Measurements from ENCODE around the gene KBTBD13. TPM values are rescaled to one million over a fixed set of nuclear protein-coding genes. Genes with fewer than 3 reads are reported as not detected.

KBTBD13 gene
- total RNA-seq, 1 experiment from 2014 or later = not detected

DNA sequence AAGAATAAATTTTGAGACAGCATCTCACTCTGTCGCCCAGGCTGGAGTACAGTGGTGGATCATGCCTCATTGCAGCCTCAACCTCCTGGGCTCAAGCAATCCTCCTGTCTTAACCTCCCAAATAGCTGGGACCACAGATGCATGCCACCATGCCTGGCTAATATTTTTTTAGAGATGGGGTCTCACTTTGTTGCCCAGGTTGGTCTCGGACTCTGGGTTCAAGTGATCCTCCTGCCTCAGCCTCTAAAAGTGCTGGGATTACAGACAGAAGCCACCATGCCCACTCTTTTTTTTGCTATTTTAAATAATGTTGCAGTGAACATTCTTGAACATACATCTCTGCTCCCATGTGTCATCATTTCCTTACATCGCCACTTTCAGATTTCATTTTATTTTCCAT lies 38.1 kb upstream of the KBTBD13 start:
- ATAC-seq (no peak), DNase-seq (ENCODE audit: low read depth, low spot score) (no peak)
- Histone ChIP-seq H3K4me3 (ENCODE audit: low read depth in 2 of 2, low read length in 2 of 2) (no peak overlapping the region), H3K9me3 (ENCODE audit: control insufficient read depth, insufficient read depth, low read depth, low read length) (no peaks in the 10 kb centered on the region), H3K27me3 (ENCODE audit: control insufficient read depth, insufficient read depth, low read length) (no peaks in the 10 kb centered on the region), H3K36me3 (ENCODE audit: control insufficient read depth, insufficient read depth, low read length) (no peaks in the 10 kb centered on the region), H3K4me1 (ENCODE audit: control insufficient read depth, insufficient read depth, low read length) (peaks cover 3% of the 10 kb centered on the region), H3K27ac (ENCODE audit: low read length) (no peak overlapping the region)
- BruUV-seq (replicated peaks) = no TSS peak
- CTCF ChIA-PET = no interaction called here
- intact Hi-C loops (cut with micrococcal nuclease; ENCODE audit: unreplicated experiment) = loop anchor here (10.0 kb wide), 1 partner anchor 256 kb away; the partner anchor contains the start of gene RNU5A-1
- in situ Hi-C loops (cut with HindIII; ENCODE audit: low pct_unique_long_range_greater_than_20kb, low sequenced_read_pairs) = no loop called here
- POLR2A ChIA-PET = no interaction called here
- TF ChIP-seq SIN3A (IDR thresholded peaks at IDR 0.05; ENCODE audit: borderline replicate concordance, insufficient read depth, low read depth, low read length) (no peak), TCF7L2 (IDR thresholded peaks at IDR 0.05; ENCODE audit: low read depth, low read length) (no peak), POLR2AphosphoS5 (IDR thresholded peaks at IDR 0.05; ENCODE audit: low read depth, low read length) (no peak)
- TF ChIP-seq, protein P1, sequence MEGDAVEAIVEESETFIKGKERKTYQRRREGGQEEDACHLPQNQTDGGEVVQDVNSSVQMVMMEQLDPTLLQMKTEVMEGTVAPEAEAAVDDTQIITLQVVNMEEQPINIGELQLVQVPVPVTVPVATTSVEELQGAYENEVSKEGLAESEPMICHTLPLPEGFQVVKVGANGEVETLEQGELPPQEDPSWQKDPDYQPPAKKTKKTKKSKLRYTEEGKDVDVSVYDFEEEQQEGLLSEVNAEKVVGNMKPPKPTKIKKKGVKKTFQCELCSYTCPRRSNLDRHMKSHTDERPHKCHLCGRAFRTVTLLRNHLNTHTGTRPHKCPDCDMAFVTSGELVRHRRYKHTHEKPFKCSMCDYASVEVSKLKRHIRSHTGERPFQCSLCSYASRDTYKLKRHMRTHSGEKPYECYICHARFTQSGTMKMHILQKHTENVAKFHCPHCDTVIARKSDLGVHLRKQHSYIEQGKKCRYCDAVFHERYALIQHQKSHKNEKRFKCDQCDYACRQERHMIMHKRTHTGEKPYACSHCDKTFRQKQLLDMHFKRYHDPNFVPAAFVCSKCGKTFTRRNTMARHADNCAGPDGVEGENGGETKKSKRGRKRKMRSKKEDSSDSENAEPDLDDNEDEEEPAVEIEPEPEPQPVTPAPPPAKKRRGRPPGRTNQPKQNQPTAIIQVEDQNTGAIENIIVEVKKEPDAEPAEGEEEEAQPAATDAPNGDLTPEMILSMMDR (IDR thresholded peaks at IDR 0.05) = no peak
- TF ChIP-seq, protein P2, sequence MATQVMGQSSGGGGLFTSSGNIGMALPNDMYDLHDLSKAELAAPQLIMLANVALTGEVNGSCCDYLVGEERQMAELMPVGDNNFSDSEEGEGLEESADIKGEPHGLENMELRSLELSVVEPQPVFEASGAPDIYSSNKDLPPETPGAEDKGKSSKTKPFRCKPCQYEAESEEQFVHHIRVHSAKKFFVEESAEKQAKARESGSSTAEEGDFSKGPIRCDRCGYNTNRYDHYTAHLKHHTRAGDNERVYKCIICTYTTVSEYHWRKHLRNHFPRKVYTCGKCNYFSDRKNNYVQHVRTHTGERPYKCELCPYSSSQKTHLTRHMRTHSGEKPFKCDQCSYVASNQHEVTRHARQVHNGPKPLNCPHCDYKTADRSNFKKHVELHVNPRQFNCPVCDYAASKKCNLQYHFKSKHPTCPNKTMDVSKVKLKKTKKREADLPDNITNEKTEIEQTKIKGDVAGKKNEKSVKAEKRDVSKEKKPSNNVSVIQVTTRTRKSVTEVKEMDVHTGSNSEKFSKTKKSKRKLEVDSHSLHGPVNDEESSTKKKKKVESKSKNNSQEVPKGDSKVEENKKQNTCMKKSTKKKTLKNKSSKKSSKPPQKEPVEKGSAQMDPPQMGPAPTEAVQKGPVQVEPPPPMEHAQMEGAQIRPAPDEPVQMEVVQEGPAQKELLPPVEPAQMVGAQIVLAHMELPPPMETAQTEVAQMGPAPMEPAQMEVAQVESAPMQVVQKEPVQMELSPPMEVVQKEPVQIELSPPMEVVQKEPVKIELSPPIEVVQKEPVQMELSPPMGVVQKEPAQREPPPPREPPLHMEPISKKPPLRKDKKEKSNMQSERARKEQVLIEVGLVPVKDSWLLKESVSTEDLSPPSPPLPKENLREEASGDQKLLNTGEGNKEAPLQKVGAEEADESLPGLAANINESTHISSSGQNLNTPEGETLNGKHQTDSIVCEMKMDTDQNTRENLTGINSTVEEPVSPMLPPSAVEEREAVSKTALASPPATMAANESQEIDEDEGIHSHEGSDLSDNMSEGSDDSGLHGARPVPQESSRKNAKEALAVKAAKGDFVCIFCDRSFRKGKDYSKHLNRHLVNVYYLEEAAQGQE (IDR thresholded peaks at IDR 0.05; ENCODE audit: insufficient read depth in 1 of 2, low read depth in 2 of 2, low read length in 1 of 2) = no peak

DNA sequence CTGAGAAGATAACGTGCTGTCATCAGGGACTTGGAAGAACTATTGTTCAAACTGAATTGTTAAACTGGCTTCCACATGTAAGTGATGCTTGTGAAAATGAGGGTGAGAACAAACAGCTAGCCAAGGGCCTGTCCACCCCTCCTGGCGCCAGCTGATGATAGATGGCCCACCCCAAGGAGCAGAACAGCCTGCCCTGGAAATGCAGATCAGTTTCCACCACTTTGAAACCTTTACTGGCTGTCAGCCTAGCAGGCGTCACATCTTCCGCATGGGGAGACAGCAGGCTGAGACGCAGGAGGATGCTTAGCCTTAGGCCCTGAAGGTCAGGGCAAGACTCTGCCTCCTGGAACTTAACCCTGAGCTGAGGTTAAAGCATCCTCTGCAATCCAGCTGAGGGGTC lies 37.7 kb upstream of the KBTBD13 start:
- DNase-seq (ENCODE audit: low read depth, low spot score) (no peak), ATAC-seq (no peak)
- ChIA-PET CTCF (no interaction called here), POLR2A (no interaction called here)
- H3K27ac ChIP-seq (ENCODE audit: low read length) = no peak overlapping the region
- no peaks in the 10 kb centered on the region for H3K36me3 ChIP-seq (ENCODE audit: control insufficient read depth, insufficient read depth, low read length)
- H3K4me1 ChIP-seq (ENCODE audit: control insufficient read depth, insufficient read depth, low read length) = no peaks in the 10 kb centered on the region
- H3K27me3 ChIP-seq (ENCODE audit: control insufficient read depth, insufficient read depth, low read length) = no peaks in the 10 kb centered on the region
- BruUV-seq (replicated peaks) = no TSS peak
- TF ChIP-seq, protein P2 (IDR thresholded peaks at IDR 0.05; ENCODE audit: insufficient read depth in 1 of 2, low read depth in 2 of 2, low read length in 1 of 2) = no peak
- TF ChIP-seq POLR2AphosphoS5 (IDR thresholded peaks at IDR 0.05; ENCODE audit: low read depth, low read length) (no peak), SIN3A (IDR thresholded peaks at IDR 0.05; ENCODE audit: borderline replicate concordance, insufficient read depth, low read depth, low read length) (no peak), TCF7L2 (IDR thresholded peaks at IDR 0.05; ENCODE audit: low read depth, low read length) (no peak)
- TF ChIP-seq, protein P1 (IDR thresholded peaks at IDR 0.05) = no peak
- in situ Hi-C loops (cut with HindIII; ENCODE audit: low pct_unique_long_range_greater_than_20kb, low sequenced_read_pairs) (no loop called here), intact Hi-C loops (cut with micrococcal nuclease; ENCODE audit: unreplicated experiment) (loop anchor here (10.0 kb wide), 1 partner anchor 256 kb away; the partner anchor contains the start of gene RNU5A-1)
- no peak overlapping the region for H3K4me3 ChIP-seq (ENCODE audit: low read depth in 2 of 2, low read length in 2 of 2)
- no peaks in the 10 kb centered on the region for H3K9me3 ChIP-seq (ENCODE audit: control insufficient read depth, insufficient read depth, low read depth, low read length)

Data from Panc1 (cell line).